Measurements from ENCODE around the gene PLSCR1.
A peak's percentile ranks its signal among the peaks of the same experiment; 100 is the strongest.

PLSCR1 gene

DNA sequence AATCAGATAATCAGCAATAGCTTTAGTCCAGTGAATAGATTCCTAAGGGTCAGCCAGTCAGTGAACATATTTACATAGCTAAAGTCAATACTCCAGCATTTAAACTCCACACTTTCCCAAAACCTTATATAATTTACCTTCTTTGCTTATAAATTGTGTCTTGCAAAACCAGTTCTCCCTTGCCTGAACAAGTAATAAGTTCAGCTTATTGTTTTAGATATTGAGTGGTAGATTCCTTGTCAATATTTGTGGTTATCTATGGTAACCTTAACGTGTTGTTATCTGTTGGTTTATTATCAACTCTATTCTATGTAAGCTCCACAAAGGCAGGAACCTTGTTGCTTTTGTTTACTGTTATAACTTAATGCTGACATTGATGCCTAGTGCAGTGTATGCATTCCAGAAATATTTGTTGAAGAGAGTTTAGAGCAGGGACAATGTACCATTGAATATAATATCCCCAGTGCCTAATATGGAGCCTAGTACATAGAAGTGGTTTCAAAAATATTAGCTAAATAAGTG lies 36.7 kb upstream of the PLSCR1 start:
- DNase-seq (ENCODE audit: low read depth, low spot score) = no peak
- Histone ChIP-seq H3K4me3 (ENCODE audit: insufficient read length, low read depth) (no peak overlapping the region), H3K9ac (ENCODE audit: insufficient read length, low read depth) (no peak overlapping the region), H3K36me3 (ENCODE audit: insufficient read depth, insufficient read length, low read length) (no peaks in the 10 kb centered on the region), H3K27me3 (ENCODE audit: insufficient read depth, insufficient read length) (no peaks in the 10 kb centered on the region), H3K4me1 (ENCODE audit: insufficient read depth, insufficient read length) (no peaks in the 10 kb centered on the region), H3K9me3 (ENCODE audit: insufficient read depth, low read length) (peaks cover 26% of the 10 kb centered on the region)
- TF ChIP-seq YY1 (IDR thresholded peaks at IDR 0.05; ENCODE audit: insufficient read depth, insufficient read length) = no peak
- no peak for TF ChIP-seq ZNF274 (IDR thresholded peaks at IDR 0.05; ENCODE audit: low read depth, low read length)
- TF ChIP-seq SUZ12 (IDR thresholded peaks at IDR 0.05; ENCODE audit: extremely low read depth, insufficient read depth, insufficient read length) = no peak

DNA sequence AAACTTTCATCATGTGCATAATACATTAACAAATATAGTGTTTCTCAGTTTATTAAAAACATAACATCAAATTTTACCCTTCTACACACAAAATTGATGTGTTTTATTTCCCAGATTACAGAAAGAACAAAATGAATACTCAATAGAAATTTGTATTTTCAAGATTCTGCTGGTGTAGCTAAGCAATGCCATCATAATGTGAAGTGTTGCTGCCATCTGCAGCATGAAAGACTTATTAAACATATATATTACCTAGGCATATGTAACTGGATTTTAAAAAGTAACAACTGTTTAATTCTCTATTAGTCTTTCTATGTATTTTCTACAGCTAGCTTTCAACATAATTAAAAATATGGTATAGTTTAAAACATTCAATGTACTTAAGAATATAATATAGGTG lies 33.3 kb upstream of the PLSCR1 start:
- H3K9ac ChIP-seq (ENCODE audit: insufficient read length, low read depth) = no peak overlapping the region
- peak; percentile 5 for DNase-seq (ENCODE audit: low read depth, low spot score)
- H3K4me3 ChIP-seq (ENCODE audit: insufficient read length, low read depth) = no peak overlapping the region
- no peaks in the 10 kb centered on the region for H3K36me3 ChIP-seq (ENCODE audit: insufficient read depth, insufficient read length, low read length)
- H3K9me3 ChIP-seq (ENCODE audit: insufficient read depth, low read length) = peaks cover 11% of the 10 kb centered on the region
- TF ChIP-seq YY1 (IDR thresholded peaks at IDR 0.05; ENCODE audit: insufficient read depth, insufficient read length) (no peak), ZNF274 (IDR thresholded peaks at IDR 0.05; ENCODE audit: low read depth, low read length) (no peak), SUZ12 (IDR thresholded peaks at IDR 0.05; ENCODE audit: extremely low read depth, insufficient read depth, insufficient read length) (no peak)
- no peaks in the 10 kb centered on the region for H3K27me3 ChIP-seq (ENCODE audit: insufficient read depth, insufficient read length)
- no peaks in the 10 kb centered on the region for H3K4me1 ChIP-seq (ENCODE audit: insufficient read depth, insufficient read length)

DNA sequence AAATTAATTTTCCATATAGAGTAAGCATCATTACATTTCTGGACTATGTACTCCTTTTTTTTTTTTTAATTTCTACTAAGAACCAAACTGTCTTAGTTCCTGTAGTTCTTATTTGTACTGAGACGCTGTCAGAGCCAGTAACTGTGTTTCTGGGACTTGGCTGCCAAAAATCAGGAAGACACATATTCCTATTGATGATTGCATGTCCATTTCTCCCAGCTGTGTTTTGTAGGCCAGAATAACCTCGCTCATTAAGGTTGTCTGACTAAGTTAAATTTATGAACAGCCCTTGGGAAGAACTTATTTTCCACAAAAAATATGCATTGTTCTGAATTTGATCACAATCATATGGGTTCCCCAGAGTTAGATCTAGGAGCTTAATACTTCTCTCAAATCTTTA lies 31.2 kb upstream of the PLSCR1 start:
- H3K4me1 ChIP-seq (ENCODE audit: insufficient read depth, insufficient read length) = no peaks in the 10 kb centered on the region
- no peaks in the 10 kb centered on the region for H3K27me3 ChIP-seq (ENCODE audit: insufficient read depth, insufficient read length)
- no peak overlapping the region for H3K9ac ChIP-seq (ENCODE audit: insufficient read length, low read depth)
- H3K9me3 ChIP-seq (ENCODE audit: insufficient read depth, low read length) = no peaks in the 10 kb centered on the region
- no peak overlapping the region for H3K4me3 ChIP-seq (ENCODE audit: insufficient read length, low read depth)
- no peaks in the 10 kb centered on the region for H3K36me3 ChIP-seq (ENCODE audit: insufficient read depth, insufficient read length, low read length)
- TF ChIP-seq YY1 (IDR thresholded peaks at IDR 0.05; ENCODE audit: insufficient read depth, insufficient read length) (no peak), ZNF274 (IDR thresholded peaks at IDR 0.05; ENCODE audit: low read depth, low read length) (no peak), SUZ12 (IDR thresholded peaks at IDR 0.05; ENCODE audit: extremely low read depth, insufficient read depth, insufficient read length) (no peak)
- DNase-seq (ENCODE audit: low read depth, low spot score) = no peak

DNA sequence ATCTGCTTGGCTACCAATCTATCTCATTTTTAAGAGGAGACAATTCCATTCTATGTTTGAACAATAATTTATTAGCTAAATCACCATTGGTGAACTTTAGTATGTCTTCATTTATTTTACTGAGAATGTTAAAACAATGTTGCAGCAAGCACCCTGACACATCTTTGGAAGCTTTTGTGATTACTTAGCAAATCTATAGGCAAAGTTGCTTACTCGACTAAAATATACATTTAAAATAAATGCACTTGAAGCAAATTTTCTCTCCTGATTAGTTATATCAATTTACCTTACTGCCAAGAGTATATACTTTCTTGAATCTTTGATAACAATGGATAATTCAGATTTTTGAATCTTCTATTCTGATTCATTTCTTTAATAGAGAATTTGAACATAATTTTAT lies 29.8 kb upstream of the PLSCR1 start:
- no peaks in the 10 kb centered on the region for H3K4me1 ChIP-seq (ENCODE audit: insufficient read depth, insufficient read length)
- no peak overlapping the region for H3K4me3 ChIP-seq (ENCODE audit: insufficient read length, low read depth)
- no peaks in the 10 kb centered on the region for H3K27me3 ChIP-seq (ENCODE audit: insufficient read depth, insufficient read length)
- H3K9ac ChIP-seq (ENCODE audit: insufficient read length, low read depth) = no peak overlapping the region
- no peaks in the 10 kb centered on the region for H3K36me3 ChIP-seq (ENCODE audit: insufficient read depth, insufficient read length, low read length)
- no peak for TF ChIP-seq YY1 (IDR thresholded peaks at IDR 0.05; ENCODE audit: insufficient read depth, insufficient read length)
- no peak for TF ChIP-seq ZNF274 (IDR thresholded peaks at IDR 0.05; ENCODE audit: low read depth, low read length)
- no peak for TF ChIP-seq SUZ12 (IDR thresholded peaks at IDR 0.05; ENCODE audit: extremely low read depth, insufficient read depth, insufficient read length)
- DNase-seq (ENCODE audit: low read depth, low spot score) = no peak
- H3K9me3 ChIP-seq (ENCODE audit: insufficient read depth, low read length) = no peaks in the 10 kb centered on the region

DNA sequence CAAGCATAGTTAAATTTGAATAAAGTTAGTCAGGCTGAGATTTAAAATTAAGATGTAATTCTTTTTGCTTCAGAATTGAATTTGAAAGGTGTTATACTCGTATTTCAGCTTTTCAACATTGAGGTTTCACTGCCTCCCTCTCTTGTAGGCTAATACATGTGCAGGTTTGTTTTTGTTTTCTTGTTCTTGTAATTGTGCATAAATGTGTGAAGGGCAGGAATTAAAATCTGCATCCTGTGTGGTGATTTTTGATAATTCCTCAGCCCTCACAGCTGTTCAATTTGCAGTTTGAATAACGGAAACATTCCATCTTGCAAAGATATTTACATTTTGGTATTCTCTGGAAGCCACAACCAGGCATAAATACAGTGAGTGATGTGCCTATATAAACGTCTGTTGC lies 24.9 kb upstream of the PLSCR1 start:
- Histone ChIP-seq H3K27me3 (ENCODE audit: insufficient read depth, insufficient read length) (no peaks in the 10 kb centered on the region), H3K4me1 (ENCODE audit: insufficient read depth, insufficient read length) (no peaks in the 10 kb centered on the region), H3K9ac (ENCODE audit: insufficient read length, low read depth) (no peak overlapping the region), H3K4me3 (ENCODE audit: insufficient read length, low read depth) (no peak overlapping the region), H3K9me3 (ENCODE audit: insufficient read depth, low read length) (no peaks in the 10 kb centered on the region), H3K36me3 (ENCODE audit: insufficient read depth, insufficient read length, low read length) (no peaks in the 10 kb centered on the region)
- no peak for DNase-seq (ENCODE audit: low read depth, low spot score)
- TF ChIP-seq SUZ12 (IDR thresholded peaks at IDR 0.05; ENCODE audit: extremely low read depth, insufficient read depth, insufficient read length) (no peak), YY1 (IDR thresholded peaks at IDR 0.05; ENCODE audit: insufficient read depth, insufficient read length) (no peak), ZNF274 (IDR thresholded peaks at IDR 0.05; ENCODE audit: low read depth, low read length) (no peak)

DNA sequence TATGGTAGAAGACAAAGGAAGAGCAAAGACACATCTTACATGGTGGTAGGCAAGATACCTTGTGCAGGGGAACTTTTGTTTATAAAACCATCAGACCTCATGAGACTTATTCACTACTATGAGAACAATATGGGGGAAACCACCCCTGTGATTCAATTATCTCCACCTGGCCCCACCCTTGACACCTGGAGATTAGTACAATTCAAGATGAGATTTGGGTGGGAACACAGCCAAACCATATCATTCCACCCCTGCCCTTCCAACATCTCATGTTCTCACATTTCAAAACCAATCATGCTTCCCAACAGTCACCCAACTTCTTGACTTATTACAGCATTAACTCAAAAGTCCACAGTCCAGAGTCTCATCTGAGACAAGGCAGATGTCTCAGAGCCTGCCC lies 21.7 kb upstream of the PLSCR1 start:
- DNase-seq (ENCODE audit: low read depth, low spot score) = no peak
- H3K9ac ChIP-seq (ENCODE audit: insufficient read length, low read depth) = no peak overlapping the region
- no peaks in the 10 kb centered on the region for H3K36me3 ChIP-seq (ENCODE audit: insufficient read depth, insufficient read length, low read length)
- H3K4me1 ChIP-seq (ENCODE audit: insufficient read depth, insufficient read length) = no peaks in the 10 kb centered on the region
- peaks cover 13% of the 10 kb centered on the region; the same call in 1 of the 2 replicates for H3K9me3 ChIP-seq (ENCODE audit: insufficient read depth, low read length)
- H3K27me3 ChIP-seq (ENCODE audit: insufficient read depth, insufficient read length) = no peaks in the 10 kb centered on the region
- no peak for TF ChIP-seq ZNF274 (IDR thresholded peaks at IDR 0.05; ENCODE audit: low read depth, low read length)
- TF ChIP-seq SUZ12 (IDR thresholded peaks at IDR 0.05; ENCODE audit: extremely low read depth, insufficient read depth, insufficient read length) = no peak
- TF ChIP-seq YY1 (IDR thresholded peaks at IDR 0.05; ENCODE audit: insufficient read depth, insufficient read length) = no peak
- no peak overlapping the region for H3K4me3 ChIP-seq (ENCODE audit: insufficient read length, low read depth)

DNA sequence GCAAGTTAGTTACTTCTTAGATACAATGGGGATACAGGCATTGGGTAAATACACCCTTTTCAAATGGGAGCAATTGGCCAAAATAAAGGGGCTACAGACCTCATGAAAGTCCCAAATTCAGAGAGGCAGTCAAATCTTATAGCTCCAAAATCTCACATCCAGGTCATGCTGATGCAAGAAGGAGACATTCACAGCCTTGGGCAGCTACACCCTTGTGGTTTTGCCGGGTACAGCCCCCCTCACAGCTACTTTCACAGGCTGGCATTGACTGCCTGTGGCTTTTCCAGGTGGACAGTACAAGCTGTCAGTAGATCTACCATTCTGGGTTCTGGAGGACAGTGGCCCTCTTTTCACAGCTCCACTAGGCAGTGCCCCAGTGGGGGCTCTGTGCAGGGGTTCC lies 17.5 kb upstream of the PLSCR1 start:
- peaks cover 21% of the 10 kb centered on the region for H3K9me3 ChIP-seq (ENCODE audit: insufficient read depth, low read length)
- no peak overlapping the region for H3K9ac ChIP-seq (ENCODE audit: insufficient read length, low read depth)
- H3K36me3 ChIP-seq (ENCODE audit: insufficient read depth, insufficient read length, low read length) = no peaks in the 10 kb centered on the region
- DNase-seq (ENCODE audit: low read depth, low spot score) = no peak
- TF ChIP-seq ZNF274 (IDR thresholded peaks at IDR 0.05; ENCODE audit: low read depth, low read length) = no peak
- H3K27me3 ChIP-seq (ENCODE audit: insufficient read depth, insufficient read length) = no peaks in the 10 kb centered on the region
- H3K4me3 ChIP-seq (ENCODE audit: insufficient read length, low read depth) = no peak overlapping the region
- H3K4me1 ChIP-seq (ENCODE audit: insufficient read depth, insufficient read length) = no peaks in the 10 kb centered on the region

DNA sequence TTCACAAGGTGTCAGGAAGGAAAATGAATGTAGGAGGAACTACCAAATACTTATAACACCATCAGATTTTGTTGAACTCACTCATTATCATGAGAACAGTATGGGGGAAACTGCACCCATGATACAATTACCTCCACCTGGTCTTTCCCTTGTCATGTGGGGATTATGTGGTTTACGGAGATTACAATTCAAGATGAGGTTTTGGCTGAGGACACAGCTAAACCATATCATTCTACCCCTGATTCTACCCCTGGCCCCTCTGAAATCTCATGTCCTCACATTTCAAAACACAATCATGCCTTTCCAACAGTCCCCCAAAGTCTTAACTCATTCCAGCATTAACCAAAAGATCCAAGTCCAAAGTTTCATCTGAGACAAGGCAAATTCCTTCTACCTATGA lies 17.1 kb upstream of the PLSCR1 start:
- Histone ChIP-seq H3K9me3 (ENCODE audit: insufficient read depth, low read length) (peaks cover 21% of the 10 kb centered on the region), H3K4me3 (ENCODE audit: insufficient read length, low read depth) (no peak overlapping the region), H3K4me1 (ENCODE audit: insufficient read depth, insufficient read length) (no peaks in the 10 kb centered on the region), H3K9ac (ENCODE audit: insufficient read length, low read depth) (no peak overlapping the region), H3K36me3 (ENCODE audit: insufficient read depth, insufficient read length, low read length) (no peaks in the 10 kb centered on the region), H3K27me3 (ENCODE audit: insufficient read depth, insufficient read length) (no peaks in the 10 kb centered on the region)
- no peak for TF ChIP-seq SUZ12 (IDR thresholded peaks at IDR 0.05; ENCODE audit: extremely low read depth, insufficient read depth, insufficient read length)
- TF ChIP-seq ZNF274 (IDR thresholded peaks at IDR 0.05; ENCODE audit: low read depth, low read length) = no peak
- no peak for DNase-seq (ENCODE audit: low read depth, low spot score)

Data from NT2/D1 (cell line).